DMS 273 (cell line): ENCODE data around the gene MYO16.

Experiments used
- DNase-seq: peaks from one replicate; lab custom pipeline; 2025; ENCODE audit not compliant: unreplicated experiment; lab: John Stamatoyannopoulos, UW

MYO16 gene

DNA sequence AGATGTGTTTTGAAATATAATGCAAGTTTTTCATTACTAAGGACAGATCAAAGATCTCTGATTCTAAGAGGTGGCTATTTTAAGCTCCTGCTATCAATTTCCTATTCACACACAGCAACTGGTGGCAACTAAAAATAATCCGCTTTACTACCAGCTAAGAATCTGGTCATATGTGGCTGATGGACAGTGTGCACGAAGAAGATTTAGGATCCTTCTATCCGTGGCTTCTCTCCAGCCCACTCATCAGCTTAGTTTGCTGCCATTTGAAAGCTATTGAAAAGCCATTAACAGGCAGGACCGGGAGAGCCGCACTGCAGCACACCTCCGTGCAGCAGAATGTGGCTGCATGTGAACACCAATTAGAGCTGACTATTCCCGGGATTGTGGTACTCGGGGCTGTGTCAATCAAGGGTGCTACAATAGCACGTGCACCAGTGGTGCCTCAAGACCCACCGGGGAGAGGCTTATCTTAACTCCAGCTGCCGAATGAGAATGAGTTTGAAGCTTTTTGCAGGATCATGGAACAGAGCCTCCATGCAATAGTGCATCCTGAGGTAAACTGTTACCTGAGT is at the start of gene MYO16:
Gene MYO16, plus strand, starts transcription at position 431 of the 572 bp plus-strand sequence. CDS start 234 bp downstream, outside the sequence.
- DNase-seq, result no peak

DNA sequence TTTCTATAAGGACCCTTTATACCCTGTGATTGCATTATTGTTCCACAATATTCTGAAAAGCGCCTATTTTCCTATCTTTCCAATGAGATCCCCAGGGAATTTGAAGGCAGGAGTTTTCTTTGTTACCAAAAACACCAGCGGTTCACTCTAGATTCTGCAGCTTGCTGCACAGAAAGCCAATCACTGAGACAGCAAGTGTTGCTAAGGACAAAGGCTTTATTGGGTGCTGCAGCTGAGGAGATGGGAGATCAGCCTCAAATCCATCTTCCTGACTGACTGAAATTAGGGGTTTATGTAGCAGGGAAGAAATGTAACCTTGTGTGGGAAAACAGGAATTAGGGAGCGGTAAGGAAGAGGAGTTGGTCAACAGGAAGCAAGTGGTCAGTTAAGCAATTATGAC is 42.6 kb upstream of the MYO16 start:
- DNase-seq, result no peak

DNA sequence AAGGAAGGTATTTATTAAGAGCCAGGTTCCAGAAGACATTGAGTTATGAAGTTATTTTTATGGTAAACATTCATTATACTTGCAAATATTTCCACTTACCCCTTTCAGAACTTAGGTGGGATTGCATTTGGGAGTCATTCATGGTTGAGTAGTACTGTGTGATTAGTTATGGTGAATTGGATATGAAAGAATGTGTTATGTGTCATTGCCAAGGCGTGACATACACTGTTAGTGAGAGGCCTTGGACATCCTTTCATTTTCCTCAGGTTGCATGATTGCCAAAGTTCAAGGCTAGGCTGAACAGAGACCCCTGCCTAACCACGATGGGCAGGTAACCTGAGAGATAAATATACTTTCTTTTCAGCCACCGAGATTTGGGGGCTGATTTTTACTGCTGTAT is 40.9 kb upstream of the MYO16 start:
- DNase-seq, result no peak

DNA sequence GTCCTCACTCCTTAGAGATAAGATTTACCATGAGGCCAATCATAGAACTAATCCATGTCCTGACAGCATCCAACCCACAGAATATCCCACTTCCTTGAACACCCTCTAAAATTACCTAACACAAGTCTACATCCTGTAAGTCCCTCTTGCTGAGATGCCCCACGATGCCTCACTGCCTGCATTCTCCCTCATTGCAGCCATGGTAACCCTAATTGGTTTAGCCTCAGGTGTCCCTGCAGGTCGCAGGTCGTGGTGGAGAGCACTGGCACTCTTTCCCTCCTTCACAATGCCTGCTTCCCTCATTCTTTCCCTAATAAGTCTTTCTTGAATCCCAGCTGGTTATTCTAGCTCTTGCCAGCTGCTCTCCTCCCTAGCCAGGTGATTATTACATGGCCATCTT is 35.3 kb upstream of the MYO16 start:
- no peak for DNase-seq

DNA sequence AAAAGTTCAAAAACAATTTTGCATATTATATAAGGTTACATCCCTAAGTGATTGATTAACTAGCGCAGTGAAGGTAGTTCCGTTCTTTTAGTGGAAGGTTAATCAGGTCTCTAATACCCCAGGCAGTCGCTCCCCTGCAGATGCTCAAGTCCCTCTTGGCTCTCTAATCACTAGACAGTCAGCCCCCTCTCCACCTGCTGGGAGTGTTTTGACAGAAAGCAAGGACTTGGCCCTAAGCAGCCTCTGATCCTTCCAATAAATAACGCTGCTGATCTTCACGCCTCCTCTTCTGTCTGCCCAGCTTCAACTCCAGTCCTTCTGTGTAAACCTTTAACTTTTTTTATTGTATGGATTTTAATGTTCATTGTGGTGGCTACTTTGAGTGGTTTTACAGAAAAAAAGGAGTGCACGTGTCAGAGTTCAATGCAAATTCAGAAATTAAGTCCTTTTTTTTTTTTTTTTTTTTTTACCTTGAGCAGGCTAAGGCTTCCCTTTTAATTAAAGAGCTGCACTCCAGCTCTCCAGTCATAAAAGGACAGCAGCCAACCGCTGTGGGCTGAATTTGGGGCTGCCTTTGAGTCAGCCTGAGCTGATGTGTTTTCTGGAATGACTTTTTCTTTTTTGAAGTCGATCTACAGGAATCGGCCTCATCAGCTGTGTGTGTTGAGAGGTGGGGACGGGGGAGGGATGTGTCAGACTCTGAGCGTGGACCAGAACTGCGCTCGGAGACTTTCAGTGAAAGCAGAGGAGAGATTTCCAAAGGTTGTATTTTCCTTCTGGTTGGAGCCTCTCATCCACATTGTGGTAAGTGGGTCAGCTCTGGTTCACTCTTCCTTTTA is 33.8 kb upstream of the MYO16 start:
- no peak for DNase-seq

DNA sequence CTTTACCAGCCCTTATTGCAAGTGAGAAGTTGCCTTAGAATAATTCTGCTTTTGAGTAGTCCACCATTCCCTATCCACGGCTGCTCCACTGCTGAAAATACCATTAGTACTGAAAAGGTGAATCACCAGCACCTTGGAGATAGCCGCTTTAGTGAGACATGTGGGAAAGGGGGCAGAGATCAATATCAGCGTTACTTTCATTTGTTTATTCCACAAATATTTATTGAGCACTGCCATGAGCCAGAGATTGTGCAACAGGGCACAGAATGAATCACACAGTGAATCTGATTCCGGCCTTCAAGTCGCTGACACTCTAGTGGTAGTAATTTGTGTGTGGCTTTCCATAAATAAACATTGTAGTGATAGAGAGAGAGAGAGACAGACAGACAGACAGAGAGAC is 31.5 kb upstream of the MYO16 start:
- DNase-seq, result no peak

DNA sequence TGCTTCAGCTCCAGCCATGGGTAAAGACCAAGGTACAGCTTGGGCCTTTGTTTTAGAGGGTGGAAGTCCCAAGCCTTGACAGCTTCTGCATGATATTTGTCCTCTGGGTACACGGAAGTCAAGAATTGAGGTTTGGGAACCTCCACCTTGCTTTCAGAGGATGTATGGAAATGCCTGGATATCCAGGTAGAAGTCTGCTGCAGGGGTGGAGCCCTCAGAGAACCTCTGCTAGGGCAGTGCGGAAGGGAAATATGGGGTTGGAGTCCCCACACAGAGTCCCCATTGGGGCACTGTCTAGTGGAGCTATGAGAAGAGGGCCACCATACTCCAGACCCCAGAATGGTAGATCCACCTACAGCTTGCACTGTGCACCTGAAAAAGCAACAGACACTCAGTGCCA is 23.0 kb upstream of the MYO16 start:
- no peak for DNase-seq

DNA sequence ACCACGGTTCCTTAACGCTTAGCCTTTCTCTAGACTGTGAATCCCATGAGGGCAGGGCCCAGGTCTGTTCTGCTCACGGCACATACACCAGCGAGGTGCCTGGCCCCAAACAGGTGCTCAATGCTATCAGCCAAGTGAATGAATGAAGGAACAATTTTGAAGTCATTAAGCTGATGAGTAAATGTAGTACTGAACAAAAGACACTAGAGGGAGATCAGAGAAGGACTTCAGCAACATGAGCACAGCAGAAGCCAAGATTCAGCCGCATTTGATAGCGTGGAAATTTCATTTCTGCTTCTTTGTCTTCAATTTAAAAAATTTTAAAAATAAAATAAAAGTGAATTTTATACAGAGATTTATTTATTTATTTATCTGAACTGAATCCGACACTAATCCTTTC is 20.1 kb upstream of the MYO16 start:
- DNase-seq, result no peak

DNA sequence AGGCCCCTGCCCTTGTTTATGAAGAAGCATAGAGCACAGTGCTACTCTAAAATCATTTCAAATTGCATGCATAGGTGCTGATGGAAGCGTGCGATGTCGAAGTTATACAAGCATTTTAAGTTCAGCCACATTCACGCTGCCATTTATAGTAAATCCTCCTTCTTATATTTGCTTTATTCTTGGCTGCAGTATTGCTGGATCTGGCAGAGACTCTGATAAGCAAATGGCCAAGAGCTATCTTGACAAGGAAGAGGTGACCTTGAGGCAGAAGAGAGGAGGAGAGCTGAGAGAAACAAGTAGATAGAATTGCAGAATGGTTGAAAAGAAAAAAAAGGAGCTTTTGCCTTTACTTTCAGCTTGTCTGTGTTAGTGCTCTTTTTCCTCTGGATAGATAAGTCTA is 18.9 kb upstream of the MYO16 start:
- no peak for DNase-seq

DNA sequence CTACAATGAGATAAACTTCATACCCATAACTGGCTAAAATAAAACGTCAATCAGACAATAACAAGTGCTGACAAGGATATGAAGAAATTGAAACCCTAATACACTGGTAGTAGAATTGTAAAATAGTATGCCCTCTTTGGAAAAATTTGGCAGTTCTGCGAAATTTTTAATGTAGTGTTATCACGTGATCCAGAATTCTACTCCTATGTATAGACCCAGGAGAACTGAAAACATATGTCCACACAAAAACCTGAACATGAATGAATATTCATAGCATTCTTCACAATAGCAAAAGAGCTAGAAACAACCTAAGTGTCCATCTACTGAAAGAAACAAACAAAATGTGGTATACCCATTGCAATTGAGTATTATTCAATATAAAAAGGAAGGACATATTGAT is 14.2 kb upstream of the MYO16 start:
- DNase-seq, result no peak

DNA sequence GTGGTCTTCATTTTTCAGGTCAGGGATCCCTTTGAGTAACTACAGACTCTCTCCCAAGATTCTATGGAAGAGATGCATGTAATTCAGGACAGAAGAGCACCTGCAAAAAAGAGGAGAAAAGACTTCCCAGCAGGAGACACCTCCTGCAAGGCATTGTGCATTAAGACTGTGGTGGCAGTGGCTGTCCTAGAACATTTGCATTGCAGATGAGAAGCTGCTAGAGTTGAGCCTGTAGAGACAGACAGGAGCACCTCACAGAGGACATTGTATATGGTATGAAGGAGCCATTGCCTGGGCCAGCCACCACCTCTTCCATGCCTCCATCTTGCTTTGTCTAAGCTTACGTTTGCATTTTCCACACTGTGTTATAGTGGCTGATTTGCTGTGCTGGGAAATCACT is 11.2 kb upstream of the MYO16 start:
- DNase-seq, result no peak

DNA sequence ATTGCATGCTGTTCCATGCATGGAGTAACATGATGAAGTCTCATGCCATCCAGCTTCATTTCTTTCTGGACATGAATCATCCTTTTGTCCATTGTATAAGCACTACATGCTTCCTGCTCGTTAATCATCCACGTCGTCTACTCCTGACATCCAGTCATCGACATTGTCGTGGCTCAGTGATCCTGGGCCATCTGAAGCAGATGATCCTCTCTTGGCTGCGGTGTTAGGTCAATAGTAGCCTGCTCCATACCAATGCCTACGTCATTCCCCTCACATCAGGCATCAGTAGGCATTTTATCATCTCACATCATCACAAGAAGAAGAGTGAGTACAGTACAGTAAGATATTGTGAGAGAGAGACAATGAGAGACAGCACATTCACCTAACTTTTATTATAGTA is 7.9 kb upstream of the MYO16 start:
- no peak for DNase-seq

DNA sequence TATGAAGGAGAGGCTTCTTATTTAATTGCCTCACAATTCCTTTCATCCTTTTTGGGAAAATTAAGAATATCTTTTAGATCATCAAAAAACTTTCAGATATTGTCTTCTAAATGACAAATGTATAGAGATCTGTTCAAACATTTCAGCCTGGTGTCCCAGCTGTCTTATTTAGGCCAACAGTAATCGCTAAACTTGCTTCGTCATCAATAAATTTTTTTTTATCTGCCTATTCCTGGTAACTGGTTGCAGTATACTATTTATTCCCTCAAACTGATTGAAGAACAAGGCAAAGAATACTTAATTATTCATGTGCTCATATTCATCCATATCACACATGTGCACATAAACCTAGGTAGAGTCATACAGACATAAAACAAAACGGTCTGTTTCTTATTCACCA is 5.3 kb upstream of the MYO16 start:
- DNase-seq, result no peak

DNA sequence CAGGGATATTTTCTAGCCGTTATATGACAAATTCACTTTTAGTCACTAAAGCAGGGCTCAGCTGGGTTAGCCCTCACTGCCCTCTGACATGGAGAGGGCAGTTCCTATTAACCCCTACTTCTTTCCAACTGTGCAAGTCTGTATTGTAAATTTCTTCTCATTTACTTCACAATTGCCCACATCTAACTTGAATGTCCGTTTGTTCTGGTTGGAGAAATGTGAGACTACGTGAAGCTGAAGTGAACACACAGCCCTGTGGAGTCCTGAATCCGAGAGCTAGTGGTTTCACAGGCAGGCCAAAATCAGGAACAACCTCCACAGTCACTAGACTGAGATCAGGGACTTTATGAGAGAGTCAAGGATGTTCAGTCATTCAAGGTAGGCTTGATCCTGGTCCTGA is 4.4 kb upstream of the MYO16 start:
- DNase-seq, result no peak

DNA sequence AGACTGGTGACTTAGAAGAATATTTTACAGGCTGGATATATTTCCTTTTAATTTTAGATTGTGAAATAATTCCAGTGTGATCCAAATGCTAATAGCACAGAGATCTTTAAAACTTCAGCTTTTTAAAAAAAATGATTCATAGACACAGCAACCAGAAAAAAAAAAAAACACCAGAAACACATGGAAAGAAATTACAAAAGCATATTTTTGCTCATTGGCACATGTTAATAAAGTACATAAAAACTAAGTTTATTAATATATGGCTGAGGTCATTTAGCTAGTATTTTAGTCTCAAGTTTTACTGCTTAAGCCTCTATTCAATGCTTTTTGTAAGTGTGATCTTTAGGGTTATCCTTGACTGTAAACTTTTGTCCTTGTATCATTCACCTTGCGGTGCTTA is 577 bp downstream of the MYO16 start:
- no peak for DNase-seq

DNA sequence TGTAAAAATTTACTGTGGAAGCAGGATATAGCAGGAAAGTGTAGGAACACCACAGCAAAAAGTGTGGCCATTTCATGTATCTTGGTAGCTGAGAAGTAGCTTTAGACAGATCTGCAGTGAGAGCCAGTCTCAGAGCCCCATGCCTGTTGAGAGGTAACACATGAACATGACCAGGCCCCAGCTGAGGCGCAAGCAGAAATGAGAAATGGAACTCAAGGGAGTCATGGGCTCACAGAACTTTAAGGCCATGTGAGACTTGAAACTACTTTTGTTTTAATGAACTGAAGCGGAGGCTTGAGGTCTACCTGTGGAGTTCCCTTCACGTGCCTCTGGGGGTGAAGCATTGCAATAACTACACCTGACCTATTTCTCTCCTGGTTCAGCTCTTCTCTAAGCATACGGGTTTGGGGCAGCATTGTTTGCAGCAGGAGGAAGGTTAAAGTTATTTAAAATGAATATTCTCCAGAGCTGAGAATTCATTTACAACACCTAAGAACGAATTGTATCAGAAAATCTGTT is 3.3 kb downstream of the MYO16 start:
- DNase-seq, result no peak

DNA sequence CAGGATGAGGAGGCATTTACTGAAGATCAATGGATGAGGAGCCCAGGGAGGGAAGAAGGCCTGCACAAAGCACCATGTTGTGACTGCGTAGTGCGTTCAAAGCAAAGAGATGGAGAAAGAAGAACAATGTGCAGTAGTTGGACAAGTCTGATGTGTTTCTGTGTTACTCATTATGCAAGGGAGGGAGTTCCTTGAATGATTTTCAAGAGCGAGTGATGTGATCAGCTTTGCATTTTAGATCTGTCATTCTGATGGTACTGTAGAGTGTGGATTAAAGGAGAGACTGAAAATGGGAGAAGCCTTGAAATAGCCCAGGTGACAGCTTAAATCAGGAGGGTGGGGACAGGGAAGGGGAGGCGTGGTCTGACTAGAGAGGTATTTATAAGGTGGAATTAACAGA is 9.5 kb downstream of the MYO16 start:
- no peak for DNase-seq

DNA sequence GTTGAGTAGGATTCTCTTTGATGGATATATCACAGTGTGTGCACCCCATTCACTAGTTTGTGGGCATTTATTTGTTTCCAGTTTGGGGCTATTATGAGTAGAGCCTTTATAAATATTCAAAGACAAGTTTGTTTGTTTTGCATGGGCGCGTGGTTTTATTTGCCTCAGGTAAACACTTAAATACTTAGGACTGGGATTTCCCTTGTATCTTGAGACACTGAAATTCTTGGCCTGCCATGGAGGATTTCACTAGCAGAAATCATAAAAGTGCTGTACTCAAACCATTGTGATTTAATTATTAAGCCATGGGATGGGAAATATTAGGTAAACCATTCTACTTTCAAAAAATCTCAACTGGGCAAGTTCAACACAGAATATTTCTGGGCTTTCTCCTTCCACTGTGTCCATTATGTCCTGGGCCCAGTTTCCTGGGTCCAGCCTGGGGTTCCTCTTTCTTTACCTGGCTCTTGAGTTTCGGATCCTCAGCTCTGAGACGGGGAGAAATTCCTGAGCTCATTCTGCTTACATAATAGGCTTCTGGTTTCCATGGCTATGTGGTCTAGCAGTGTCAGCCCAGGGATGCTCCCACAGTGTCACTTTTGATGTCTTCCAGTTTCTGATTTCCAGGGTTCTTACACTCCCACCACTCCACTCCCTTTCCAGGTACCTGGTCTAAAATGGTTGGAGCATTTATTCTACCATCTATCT is 14.4 kb downstream of the MYO16 start:
- DNase-seq, result no peak

DNA sequence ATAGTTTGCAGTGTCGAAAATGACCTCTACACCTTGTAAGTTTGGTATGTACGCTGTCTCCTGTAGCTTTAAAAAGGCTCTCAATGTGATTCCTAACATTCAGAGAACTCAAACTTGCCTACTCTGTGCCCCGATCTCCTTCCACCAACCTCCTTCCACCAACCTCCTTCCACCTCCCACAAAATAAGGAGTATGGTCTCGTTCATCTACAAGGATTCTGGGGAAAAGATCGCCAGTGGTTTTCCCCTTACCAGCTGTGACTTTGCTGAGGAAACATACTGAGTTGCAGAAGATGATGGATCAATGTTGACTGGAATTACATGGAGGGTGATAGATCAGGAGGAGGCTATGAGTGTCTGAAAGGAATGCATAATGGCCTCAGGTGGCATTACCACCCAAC is 16.0 kb downstream of the MYO16 start:
- DNase-seq, result no peak

DNA sequence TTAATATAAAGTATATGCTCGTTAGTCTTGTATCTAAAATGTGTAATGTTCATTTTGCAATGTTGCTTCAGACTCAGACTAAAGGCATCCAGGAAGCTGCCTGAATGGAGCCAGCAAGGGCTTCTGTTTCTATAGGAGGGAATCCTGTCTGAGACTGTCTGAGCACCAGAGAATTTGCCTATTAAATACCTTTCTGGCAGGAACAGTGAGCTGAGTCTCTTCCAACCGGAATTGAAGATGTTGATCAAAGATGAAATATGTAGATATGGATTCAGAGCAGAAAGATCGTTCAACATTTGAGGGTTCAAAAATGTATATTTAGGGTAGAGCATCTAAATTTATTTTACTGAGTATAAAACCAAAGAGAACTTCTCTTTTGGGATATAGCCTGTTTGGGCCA is 20.9 kb downstream of the MYO16 start:
- no peak for DNase-seq

DNA sequence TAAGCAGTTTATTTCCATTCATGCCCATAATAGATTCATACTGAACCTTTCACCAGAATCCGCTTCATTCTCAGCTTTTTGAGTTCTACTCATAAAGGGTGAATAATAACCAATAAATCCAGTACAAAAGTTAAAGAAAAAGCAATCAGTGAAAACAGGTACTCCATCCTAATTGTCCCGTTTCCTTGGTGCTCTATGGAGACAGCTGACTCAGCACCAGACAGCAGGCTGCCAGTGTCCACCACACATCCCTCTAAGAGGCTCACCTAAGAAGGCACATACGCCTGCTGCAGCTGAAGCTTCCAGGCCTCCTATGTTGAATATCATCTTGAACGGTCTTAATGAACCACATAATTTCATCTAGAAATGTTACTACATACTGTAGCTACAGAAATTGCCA is 27.3 kb downstream of the MYO16 start:
- DNase-seq, result no peak

DNA sequence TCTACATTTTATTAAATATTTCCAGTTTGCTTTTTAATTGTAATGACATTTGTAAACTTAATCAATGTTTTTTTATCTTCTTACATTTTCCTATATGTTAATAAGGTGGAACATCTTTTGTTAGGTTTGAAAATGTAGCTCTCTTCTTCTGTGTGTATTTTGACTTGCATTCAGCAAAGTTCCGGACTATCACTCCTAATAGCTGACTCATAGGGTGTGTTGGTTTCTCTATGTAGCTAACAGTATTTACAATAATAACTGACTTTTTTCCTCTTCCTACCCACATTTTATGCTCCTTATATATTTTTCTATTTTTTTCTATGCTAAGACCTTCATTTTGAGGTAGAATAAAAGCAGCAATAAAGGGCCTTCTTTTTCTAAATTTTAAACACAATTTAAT is 28.1 kb downstream of the MYO16 start:
- DNase-seq, result no peak
